Peyer's patch (tissue), 4 donors: ENCODE results near the gene PHC2. TPM values are rescaled to one million over a fixed set of nuclear protein-coding genes. Genes with fewer than 3 reads are reported as not detected.

Source experiments
- DNase-seq, 3 donors: peaks; one replicate each; pipeline ENCODE4 v3.0.0-alpha.2; 2017 to 2019
- H3K27ac ChIP-seq, 4 donors: fragments of 200-600 bp; sonication (generic); one replicate each; pipeline ENCODE4 v1.5.1; 2016 to 2019
- H3K27me3 ChIP-seq, 2 donors: fragments of 200-600 bp; sonication (generic); one replicate each; pipeline ENCODE4 v1.5.1; 2019
- H3K36me3 ChIP-seq, 3 donors: fragments of 200-600 bp; sonication (generic); one replicate each; pipeline ENCODE4 v1.5.1; 2016 to 2019
- H3K4me1 ChIP-seq, 4 donors: fragments of 200-600 bp; sonication (generic); one replicate each; pipeline ENCODE4 v1.5.1; 2016 to 2019
- H3K4me3 ChIP-seq, 4 donors: fragments of 200-600 bp; sonication (generic); 1 replicate in 3 of 4; 2 replicates in 1 of 4; pipeline ENCODE4 v1.5.1; 2016 to 2019; ENCODE audit warnings: mild to moderate bottlenecking in 1 of 4
- H3K9me3 ChIP-seq, 4 donors: fragments of 200-600 bp; sonication (generic); one replicate each; pipeline ENCODE4 v1.5.1; 2016 to 2019; ENCODE audit warnings: mild to moderate bottlenecking in 1 of 4
- CTCF ChIP-seq, 6 experiments: fragments of 450-650 bp in 4 of 6; fragments of 200-600 bp in 2 of 6; sonication (generic) in 1 of 6; IDR thresholded peaks; one replicate each; pipeline ENCODE4 v1.5.1; 2017 to 2019; ENCODE audit warnings: antibody characterized with exemption in 6 of 6, mild to moderate bottlenecking in 3 of 6, moderate library complexity in 1 of 6
- POLR2A ChIP-seq, 2 donors: fragments of 450-650 bp; IDR thresholded peaks; one replicate each; pipeline ENCODE4 v1.5.1; 2017; ENCODE audit warnings: antibody characterized with exemption in 2 of 2, mild to moderate bottlenecking in 2 of 2, moderate library complexity in 2 of 2
- total RNA-seq, 4 donors: library from RNA; depleted of rRNA; stranded (reverse); fragments of >200 nt; gene quantifications; one replicate each; pipeline ENCODE4 v1.1.0, GENCODE V29; 2016

Gene PHC2
- total RNA-seq, 4 donors from 2014 or later = 50.3 to 71.1 (median 65.9) TPM

GRCh38 chr1:33434363-33434750, 3.5 kb upstream of the PHC2 start:
- Histone ChIP-seq H3K36me3 (no peaks in the 10 kb centered on the region), H3K4me3 (no peak overlapping the region), H3K27ac (no peak overlapping the region), H3K9me3 (no peaks in the 10 kb centered on the region), H3K27me3 (no peaks in the 10 kb centered on the region), H3K4me1 (peaks cover 0 to 8% (median 4%) of the 10 kb centered on the region in 4 donors)
- DNase-seq = no peak
- TF ChIP-seq POLR2A (IDR thresholded peaks at IDR 0.05) = no peak
- TF ChIP-seq CTCF (IDR thresholded peaks at IDR 0.05) = no peak

- TF ChIP-seq POLR2A (IDR thresholded peaks at IDR 0.05) = no peak
- Histone ChIP-seq H3K36me3 (no peaks in the 10 kb centered on the region), H3K27ac (peak overlapping the region in 2 of 4 donors; percentile 22 to 55), H3K4me3 (no peak overlapping the region), H3K27me3 (no peaks in the 10 kb centered on the region), H3K9me3 (no peaks in the 10 kb centered on the region), H3K4me1 (peaks cover 0 to 8% (median 4%) of the 10 kb centered on the region in 4 donors)
- DNase-seq = peak in 1 of 3 donors; percentile 64
Measured at GRCh38 chr1:33433509-33434362, 2.8 kb upstream of the PHC2 start.

GRCh38 chr1:33429856-33430691, 821 bp downstream of the PHC2 start:
- Histone ChIP-seq H3K4me1 (peaks cover 0 to 8% (median 4%) of the 10 kb centered on the region in 4 donors), H3K36me3 (no peaks in the 10 kb centered on the region), H3K9me3 (no peaks in the 10 kb centered on the region), H3K4me3 (peak overlapping the region; percentile 48 to 90 (median 84)), H3K27me3 (no peaks in the 10 kb centered on the region), H3K27ac (peak overlapping the region in 3 of 4 donors; percentile 53 to 82 (median 69))
- peak in 2 of 3 donors; percentile 58 to 61 for DNase-seq
- TF ChIP-seq POLR2A (IDR thresholded peaks at IDR 0.05) (no peak), CTCF (IDR thresholded peaks at IDR 0.05) (peak in 1 of 6 experiments; percentile 18)

- H3K27me3 ChIP-seq = no peaks in the 10 kb centered on the region
- no peak for DNase-seq
- peaks cover 0 to 8% (median 4%) of the 10 kb centered on the region in 4 donors for H3K4me1 ChIP-seq
- no peaks in the 10 kb centered on the region for H3K9me3 ChIP-seq
- H3K36me3 ChIP-seq = no peaks in the 10 kb centered on the region
- no peak overlapping the region for H3K4me3 ChIP-seq
- no peak overlapping the region for H3K27ac ChIP-seq
- no peak for TF ChIP-seq CTCF (IDR thresholded peaks at IDR 0.05)
- TF ChIP-seq POLR2A (IDR thresholded peaks at IDR 0.05) = no peak
Measured at GRCh38 chr1:33429332-33429731, 1.6 kb downstream of the PHC2 start.

- Histone ChIP-seq H3K27ac (no peak overlapping the region), H3K36me3 (no peaks in the 10 kb centered on the region), H3K4me1 (peaks cover 0 to 8% (median 4%) of the 10 kb centered on the region in 4 donors), H3K9me3 (no peaks in the 10 kb centered on the region), H3K4me3 (no peak overlapping the region), H3K27me3 (no peaks in the 10 kb centered on the region)
- TF ChIP-seq CTCF (IDR thresholded peaks at IDR 0.05) (no peak), POLR2A (IDR thresholded peaks at IDR 0.05) (no peak)
- DNase-seq = no peak
Measured at GRCh38 chr1:33428661-33429060, 2.2 kb downstream of the PHC2 start.
